Smooth muscle cell (in vitro differentiated cells): ENCODE data around the gene GEMIN4. TPM values are rescaled to one million over a fixed set of nuclear protein-coding genes. Genes with fewer than 3 reads are reported as not detected.

ENCODE experiments used
- DNase-seq: peaks from one replicate; lab custom pipeline; 2025; ENCODE audit not compliant: unreplicated experiment; lab: John Stamatoyannopoulos, UW
- H2AFZ ChIP-seq: fragments of 200-600 bp; sonication (generic); 2 replicates; pipeline ENCODE4 v1.6.0; 2016; ENCODE audit warnings: antibody characterized with exemption, low read depth, mild to moderate bottlenecking
- H3F3A ChIP-seq: fragments of 200-600 bp; sonication (generic); 2 replicates; pipeline ENCODE4 v1.6.0; 2017; ENCODE audit warnings: antibody characterized with exemption, low read depth
- H3K27ac ChIP-seq: fragments of 200-600 bp; sonication (generic); 2 replicates; pipeline ENCODE4 v1.5.1; 2016; ENCODE audit warnings: low read depth, mild to moderate bottlenecking
- H3K27me3 ChIP-seq: fragments of 200-600 bp; sonication (generic); 2 replicates; pipeline ENCODE4 v1.6.1; 2016; ENCODE audit warnings: low read depth, mild to moderate bottlenecking
- H3K36me3 ChIP-seq: fragments of 200-600 bp; sonication (generic); 2 replicates; pipeline ENCODE4 v1.5.1; 2016; ENCODE audit warnings: low read depth
- H3K4me1 ChIP-seq: fragments of 200-600 bp; sonication (generic); 2 replicates; pipeline ENCODE4 v1.5.1; 2016; ENCODE audit warnings: low read depth
- H3K4me2 ChIP-seq: fragments of 200-600 bp; sonication (generic); 2 replicates; pipeline ENCODE4 v1.6.0; 2016; ENCODE audit warnings: mild to moderate bottlenecking
- H3K4me3 ChIP-seq: fragments of 200-600 bp; sonication (generic); 2 replicates; pipeline ENCODE4 v1.5.1; 2016; ENCODE audit warnings: mild to moderate bottlenecking
- H3K79me2 ChIP-seq: fragments of 200-600 bp; sonication (generic); 2 replicates; pipeline ENCODE4 v1.6.0; 2016; ENCODE audit warnings: low read depth, mild to moderate bottlenecking
- H3K9ac ChIP-seq: fragments of 200-600 bp; sonication (generic); 2 replicates; pipeline ENCODE4 v1.6.0; 2016; ENCODE audit warnings: low read depth
- H3K9me3 ChIP-seq: fragments of 200-600 bp; sonication (generic); replicated peaks from 2 replicates; pipeline ENCODE4 v1.5.1; 2016; ENCODE audit warnings: low read depth
- H4K20me1 ChIP-seq: fragments of 200-600 bp; sonication (generic); 2 replicates; pipeline ENCODE4 v1.6.0; 2016; ENCODE audit warnings: low read depth
- WGBS: methylation state at CpG from one replicate; pipeline ENCODE4 v1.1.7; 2016; ENCODE audit warnings: low lambda C conversion rate; 5-methylcytosine and 5-hydroxymethylcytosine counted together
- polyA plus RNA-seq: library from polyadenylated mRNA; unstranded; fragments of >200 nt; fragmentation: Nextera tagmentation; extraction: Ambion mirVana; gene quantifications from 2 replicates; pipeline ENCODE4 v1.2.1, GENCODE V29; 2016
- total RNA-seq: library from RNA; depleted of rRNA; stranded (reverse); fragments of >200 nt; gene quantifications from 2 replicates; pipeline ENCODE4 v1.2.3, GENCODE V29; 2014
- TF ChIP-seq, protein P1 (sequence below): fragments of 200-600 bp; sonication (generic); IDR thresholded peaks from 2 replicates; pipeline ENCODE4 v1.5.1; 2017; ENCODE audit warnings: borderline replicate concordance, mild to moderate bottlenecking, antibody characterized with exemption; ENCODE audit not compliant: insufficient read depth, poor library complexity, severe bottlenecking

The GEMIN4 gene
- total and polyA plus RNA-seq, 2 experiments from 2014 or later, result 10.5 to 18.8 TPM

DNA sequence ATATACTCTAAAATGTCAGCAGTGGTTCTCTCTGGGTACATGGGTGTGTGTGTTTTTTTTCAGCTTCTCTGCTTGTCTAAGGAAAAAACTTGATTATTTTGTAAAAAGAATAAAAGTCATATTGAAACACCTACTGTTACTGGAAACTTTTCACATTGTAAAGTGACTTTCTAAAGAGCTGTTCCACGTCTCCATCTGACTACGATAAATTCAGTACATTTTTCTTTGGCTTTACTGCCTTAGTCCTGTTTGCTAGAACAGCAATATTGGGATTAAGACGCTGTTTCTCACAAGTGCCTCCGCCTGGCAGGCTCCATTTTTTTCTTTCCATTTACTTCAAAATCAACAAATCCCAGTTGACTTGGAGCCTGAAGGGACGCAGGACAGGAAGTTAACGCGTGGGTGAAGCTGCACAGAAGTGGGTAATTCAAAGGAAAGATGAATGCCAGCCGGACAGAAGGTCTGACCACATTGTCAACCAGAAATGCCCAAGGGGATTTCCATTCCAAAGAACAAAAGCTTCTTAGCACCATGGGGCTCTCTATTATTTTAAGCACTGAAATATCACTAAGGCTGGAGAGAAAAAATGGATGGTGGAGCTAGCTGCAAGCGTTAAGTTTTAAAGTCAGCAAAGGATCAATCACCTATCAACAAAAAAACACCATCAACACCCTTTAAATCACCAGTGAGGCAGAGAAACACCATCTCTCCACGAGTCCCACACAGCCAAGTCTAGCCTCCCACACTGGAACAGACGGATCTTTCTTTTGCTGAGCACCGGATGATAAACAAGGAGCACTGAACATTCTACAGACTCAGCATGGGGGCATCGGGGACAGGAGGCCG is 21.6 kb upstream of the GEMIN4 start:
- Histone ChIP-seq H4K20me1 (peaks cover 4% of the 10 kb centered on the region), H3K36me3 (peaks cover 35% of the 10 kb centered on the region), H2AFZ (no peak overlapping the region), H3K4me1 (peaks cover 15% of the 10 kb centered on the region), H3K27ac (peak overlapping the region; percentile 64), H3K9ac (no peak overlapping the region), H3K79me2 (peaks cover 3% of the 10 kb centered on the region), H3K4me3 (no peak overlapping the region), H3F3A (peaks cover 8% of the 10 kb centered on the region), H3K27me3 (no peaks in the 10 kb centered on the region), H3K9me3 (no peaks in the 10 kb centered on the region), H3K4me2 (peak overlapping the region; percentile 12)
- WGBS, result 38% methylated on average over 14 of the region's 14 CpGs
- DNase-seq, result no peak
- TF ChIP-seq, protein P1, sequence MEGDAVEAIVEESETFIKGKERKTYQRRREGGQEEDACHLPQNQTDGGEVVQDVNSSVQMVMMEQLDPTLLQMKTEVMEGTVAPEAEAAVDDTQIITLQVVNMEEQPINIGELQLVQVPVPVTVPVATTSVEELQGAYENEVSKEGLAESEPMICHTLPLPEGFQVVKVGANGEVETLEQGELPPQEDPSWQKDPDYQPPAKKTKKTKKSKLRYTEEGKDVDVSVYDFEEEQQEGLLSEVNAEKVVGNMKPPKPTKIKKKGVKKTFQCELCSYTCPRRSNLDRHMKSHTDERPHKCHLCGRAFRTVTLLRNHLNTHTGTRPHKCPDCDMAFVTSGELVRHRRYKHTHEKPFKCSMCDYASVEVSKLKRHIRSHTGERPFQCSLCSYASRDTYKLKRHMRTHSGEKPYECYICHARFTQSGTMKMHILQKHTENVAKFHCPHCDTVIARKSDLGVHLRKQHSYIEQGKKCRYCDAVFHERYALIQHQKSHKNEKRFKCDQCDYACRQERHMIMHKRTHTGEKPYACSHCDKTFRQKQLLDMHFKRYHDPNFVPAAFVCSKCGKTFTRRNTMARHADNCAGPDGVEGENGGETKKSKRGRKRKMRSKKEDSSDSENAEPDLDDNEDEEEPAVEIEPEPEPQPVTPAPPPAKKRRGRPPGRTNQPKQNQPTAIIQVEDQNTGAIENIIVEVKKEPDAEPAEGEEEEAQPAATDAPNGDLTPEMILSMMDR, result no peak

DNA sequence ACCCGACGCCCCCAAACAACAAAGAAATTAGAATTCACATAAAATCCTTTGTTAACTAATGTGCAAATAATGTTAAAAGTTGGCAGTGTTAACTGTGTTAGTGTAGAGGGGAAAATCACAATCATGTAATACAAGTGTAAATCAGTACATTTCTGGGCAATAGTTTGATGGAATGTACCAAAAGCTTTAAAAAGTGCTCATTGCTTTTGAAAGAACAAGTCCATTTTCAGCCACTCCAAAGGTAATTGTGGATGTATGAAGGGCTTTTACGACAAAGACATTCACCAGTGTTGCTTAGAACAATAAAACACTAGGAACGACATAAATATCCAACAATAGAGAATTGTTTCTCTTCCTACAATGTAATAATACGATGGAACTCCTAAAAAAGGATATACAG is 21.0 kb upstream of the GEMIN4 start:
- Histone ChIP-seq H3K9me3 (no peaks in the 10 kb centered on the region), H3K9ac (no peak overlapping the region), H3K27ac (peak overlapping the region; percentile 64), H2AFZ (no peak overlapping the region), H4K20me1 (peaks cover 3% of the 10 kb centered on the region), H3K4me1 (peaks cover 15% of the 10 kb centered on the region), H3K4me3 (no peak overlapping the region), H3K27me3 (no peaks in the 10 kb centered on the region), H3K36me3 (peaks cover 35% of the 10 kb centered on the region), H3K4me2 (no peak overlapping the region), H3F3A (peaks cover 8% of the 10 kb centered on the region), H3K79me2 (no peaks in the 10 kb centered on the region)
- WGBS, result 97% methylated on average over 5 of the region's 5 CpGs
- DNase-seq, result no peak
- TF ChIP-seq, protein P1, result no peak

DNA sequence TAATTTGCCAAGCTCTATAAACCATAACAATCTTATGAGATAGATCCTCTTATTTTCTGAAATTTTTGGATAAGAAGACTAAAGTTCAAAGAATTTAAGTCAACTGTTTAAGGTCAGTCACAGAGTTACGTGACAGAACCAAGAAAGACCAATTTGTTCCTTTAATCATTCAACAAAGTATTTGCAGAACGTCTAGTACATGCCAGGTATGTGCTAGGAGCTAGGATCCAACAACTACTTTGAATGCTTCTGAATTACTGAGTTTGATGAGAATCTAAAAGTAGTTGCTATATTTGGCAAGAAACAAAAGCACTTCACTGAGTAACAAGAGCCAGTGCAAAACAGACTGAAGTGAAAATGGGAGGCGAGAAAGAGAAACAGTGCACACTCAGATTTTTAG is 15.0 kb upstream of the GEMIN4 start:
- no peaks in the 10 kb centered on the region for H3K79me2 ChIP-seq
- no peaks in the 10 kb centered on the region for H3K4me1 ChIP-seq
- H4K20me1 ChIP-seq, result no peaks in the 10 kb centered on the region
- DNase-seq, result no peak
- H3K9me3 ChIP-seq, result no peaks in the 10 kb centered on the region
- no peak overlapping the region for H3K9ac ChIP-seq
- peaks cover 22% of the 10 kb centered on the region for H3K36me3 ChIP-seq
- no peak overlapping the region for H3K27ac ChIP-seq
- no peaks in the 10 kb centered on the region for H3K27me3 ChIP-seq
- H3K4me3 ChIP-seq, result no peak overlapping the region
- H3F3A ChIP-seq, result no peaks in the 10 kb centered on the region
- WGBS, result 90% methylated on average over 3 of the region's 3 CpGs
- TF ChIP-seq, protein P1, result no peak
- H2AFZ ChIP-seq, result no peak overlapping the region
- no peak overlapping the region for H3K4me2 ChIP-seq

DNA sequence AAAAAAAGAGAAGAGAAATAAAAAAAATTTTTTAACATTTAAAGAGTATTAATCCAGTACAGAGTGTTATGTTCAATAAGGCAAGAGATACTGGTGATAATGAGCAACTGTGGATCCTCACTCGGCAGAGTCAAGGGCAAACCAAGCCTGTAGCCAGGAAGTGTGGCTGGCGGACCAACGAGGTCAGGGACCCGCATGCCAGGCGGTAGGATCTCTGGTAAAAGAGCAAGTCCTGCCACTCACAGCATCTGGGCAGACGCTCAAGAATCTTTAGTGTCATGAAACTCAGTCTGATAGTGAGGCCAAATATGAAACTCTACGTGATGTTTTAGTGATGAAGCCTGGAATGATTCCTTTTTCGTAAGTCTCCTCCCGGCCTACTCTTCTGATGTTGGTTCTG is 8.3 kb upstream of the GEMIN4 start:
- Histone ChIP-seq H3K4me1 (no peaks in the 10 kb centered on the region), H3K27me3 (no peaks in the 10 kb centered on the region), H3K36me3 (peaks cover 13% of the 10 kb centered on the region), H3K27ac (no peak overlapping the region), H3F3A (peaks cover 6% of the 10 kb centered on the region), H3K79me2 (no peaks in the 10 kb centered on the region), H3K4me3 (no peak overlapping the region), H3K4me2 (no peak overlapping the region), H3K9me3 (no peaks in the 10 kb centered on the region), H4K20me1 (no peaks in the 10 kb centered on the region), H3K9ac (no peak overlapping the region), H2AFZ (no peak overlapping the region)
- TF ChIP-seq, protein P1, result no peak
- WGBS, result 98% methylated on average over 9 of the region's 9 CpGs
- DNase-seq, result no peak
